Heart left ventricle (tissue), 13 donors: Measurements from ENCODE around the gene SDR42E1.

Experiments
- CTCF ChIP-seq, 12 donors: fragments of 200-600 bp; sonication (generic) in 4 of 12; IDR thresholded peaks; one replicate each; pipeline versions ENCODE4 v1.5.0 to v1.8.0; 2018 to 2022; ENCODE audit warnings: antibody characterized with exemption in 12 of 12, mild to moderate bottlenecking in 5 of 12
- POLR2A ChIP-seq, 2 donors: fragments of 450-650 bp; IDR thresholded peaks; one replicate each; pipeline ENCODE4 v1.6.1; 2017; ENCODE audit warnings: antibody characterized with exemption in 2 of 2, mild to moderate bottlenecking in 2 of 2, moderate library complexity in 2 of 2
- donor health status: ischemic (EF 13 %, LVEDD 7.1; RV severe dilation, severe dysfunction).
- donor health status: DM: no; HTN: yes; CAD: no.
- donor health status: DM: no; HTN: no; CAD: no.
- donor health status: ischemic (EF 25% LVEDD 6.9; RV normal size, moderate dysfunction).
- donor health status: ischemic (EF 25% LVEDD 5.7; RV mildly dilated, moderate dysfunction).
- donor health status: ischemic (EF 35%, LVEDD 5.7; RV mildly dilated, moderate dysfunction).
- donor health status: nonischemic (EF 11% LVEDD 7.7; RV severe dilation, severe dysfunction).
- donor health status: DM: yes; HTN: yes; CAD: no.
- donor health status: PGD.
- donor health status: ischemic (EF 29% LVEDD 5.4; RV normal size, mild dysfunction).
- donor health status: nonischemic (EF 23%, LVEDD 6.1; RV moderate dilation, normal function).

DNA sequence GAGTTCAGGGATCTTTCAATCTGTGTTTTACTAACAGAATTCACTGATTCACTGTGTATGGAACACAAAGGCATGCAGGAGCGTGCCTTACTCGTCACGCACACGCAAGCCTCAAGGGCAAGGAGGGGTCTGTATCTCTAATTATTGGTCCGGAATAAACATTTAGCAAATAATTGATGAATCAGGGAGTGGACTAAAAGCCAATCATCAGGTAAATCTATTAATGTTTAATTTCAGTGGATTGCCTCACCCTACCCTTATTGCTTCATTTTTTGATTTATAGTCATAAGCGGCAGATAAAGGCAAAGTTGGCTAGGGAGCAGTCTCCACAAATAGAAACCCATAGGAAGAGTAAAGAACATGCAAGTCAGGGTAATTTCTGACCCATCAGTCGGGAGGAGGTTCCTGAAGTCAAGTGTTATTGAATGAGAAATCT lies 16.4 kb upstream of the SDR42E1 start:
- TF ChIP-seq CTCF (IDR thresholded peaks at IDR 0.05) (no peak), POLR2A (IDR thresholded peaks at IDR 0.05) (no peak)
